Measurements from ENCODE around the gene PRKCI. TPM values are rescaled to one million over a fixed set of nuclear protein-coding genes. Genes with fewer than 3 reads are reported as not detected.
"Not testable (repeated sequence)": the region's sequence is repeated elsewhere in the genome, so short reads cannot be mapped to it uniquely, and the experiment has no call there.

Gene PRKCI
- total RNA-seq, 2 experiments from 2014 or later = 17.0 to 19.5 TPM

- Mint-ChIP-seq H3K4me3 (no peak overlapping the region), H3K27me3 (ENCODE audit: low read depth) (no peaks in the 10 kb centered on the region), H3K9me3 (ENCODE audit: insufficient read depth) (no peaks in the 10 kb centered on the region), H3K4me1 (ENCODE audit: low read depth) (no peaks in the 10 kb centered on the region), H3K27ac (no peak overlapping the region), H3K36me3 (ENCODE audit: low read depth) (no peaks in the 10 kb centered on the region)
- ChIA-PET CTCF (no interaction called here), POLR2A (no interaction called here)
- no peak for DNase-seq
- no peak for ATAC-seq
Measured at GRCh38 chr3:170330366-170330765, 108.1 kb downstream of the PRKCI start.

DNA sequence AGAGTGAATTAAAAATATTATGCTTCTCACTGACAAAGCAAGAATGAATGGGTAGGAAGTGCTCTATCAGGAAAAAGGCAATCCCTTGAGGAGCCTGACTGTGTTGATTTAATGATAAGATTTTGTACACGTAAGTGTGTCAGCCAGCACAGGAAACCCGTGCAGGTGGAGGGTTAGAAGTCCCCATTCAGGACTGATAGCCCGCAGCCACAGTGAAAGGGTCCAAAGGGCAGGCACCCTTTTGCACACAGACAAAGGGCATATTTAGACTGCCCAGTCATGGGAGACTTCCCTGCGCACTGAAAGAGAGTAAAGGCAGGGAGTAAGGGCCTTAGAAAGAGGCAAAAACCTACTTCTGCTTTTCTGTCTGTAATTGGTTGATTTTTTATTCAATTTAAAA lies 108.9 kb downstream of the PRKCI start:
- Mint-ChIP-seq H3K36me3 (ENCODE audit: low read depth) (no peaks in the 10 kb centered on the region), H3K4me3 (no peak overlapping the region), H3K9me3 (ENCODE audit: insufficient read depth) (no peaks in the 10 kb centered on the region), H3K27me3 (ENCODE audit: low read depth) (no peaks in the 10 kb centered on the region), H3K27ac (no peak overlapping the region), H3K4me1 (ENCODE audit: low read depth) (no peaks in the 10 kb centered on the region)
- ChIA-PET POLR2A (no interaction called here), CTCF (no interaction called here)
- DNase-seq = no peak
- ATAC-seq = no peak

DNA sequence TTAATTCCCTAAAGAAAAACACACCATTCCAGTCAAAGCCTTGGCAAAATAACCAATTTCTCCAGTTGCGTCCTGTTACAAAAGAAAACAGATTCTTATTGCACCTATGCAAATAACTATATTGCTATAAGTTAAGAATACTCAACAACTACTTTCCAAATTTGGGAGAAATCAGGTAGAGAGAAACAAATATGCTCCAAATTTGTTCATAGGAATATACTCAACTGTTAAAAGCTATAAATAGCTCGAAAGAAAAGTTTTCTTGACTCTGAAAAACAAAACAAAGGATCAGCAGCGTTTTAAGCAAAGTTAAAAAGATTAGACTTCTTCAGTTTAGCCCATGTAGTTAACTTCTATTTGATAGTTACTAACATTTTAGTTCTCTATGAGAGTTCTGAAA lies 115.2 kb downstream of the PRKCI start:
- Mint-ChIP-seq H3K4me1 (ENCODE audit: low read depth) (no peaks in the 10 kb centered on the region), H3K27ac (no peak overlapping the region), H3K4me3 (no peak overlapping the region), H3K9me3 (ENCODE audit: insufficient read depth) (peaks cover 8% of the 10 kb centered on the region), H3K27me3 (ENCODE audit: low read depth) (no peaks in the 10 kb centered on the region), H3K36me3 (ENCODE audit: low read depth) (peaks cover 3% of the 10 kb centered on the region)
- DNase-seq = no peak
- POLR2A ChIA-PET = no interaction called here
- ATAC-seq = no peak
- CTCF ChIA-PET = no interaction called here

- DNase-seq = no peak
- POLR2A ChIA-PET = no interaction called here
- no peak overlapping the region for H3K4me3 Mint-ChIP-seq
- no peak for ATAC-seq
- peaks cover 3% of the 10 kb centered on the region for H3K36me3 Mint-ChIP-seq (ENCODE audit: low read depth)
- no peaks in the 10 kb centered on the region for H3K27me3 Mint-ChIP-seq (ENCODE audit: low read depth)
- no peak overlapping the region for H3K27ac Mint-ChIP-seq
- H3K9me3 Mint-ChIP-seq (ENCODE audit: insufficient read depth) = peaks cover 8% of the 10 kb centered on the region
- CTCF ChIA-PET = no interaction called here
- no peaks in the 10 kb centered on the region for H3K4me1 Mint-ChIP-seq (ENCODE audit: low read depth)
Measured at GRCh38 chr3:170338690-170339340, 116.6 kb downstream of the PRKCI start.

DNA sequence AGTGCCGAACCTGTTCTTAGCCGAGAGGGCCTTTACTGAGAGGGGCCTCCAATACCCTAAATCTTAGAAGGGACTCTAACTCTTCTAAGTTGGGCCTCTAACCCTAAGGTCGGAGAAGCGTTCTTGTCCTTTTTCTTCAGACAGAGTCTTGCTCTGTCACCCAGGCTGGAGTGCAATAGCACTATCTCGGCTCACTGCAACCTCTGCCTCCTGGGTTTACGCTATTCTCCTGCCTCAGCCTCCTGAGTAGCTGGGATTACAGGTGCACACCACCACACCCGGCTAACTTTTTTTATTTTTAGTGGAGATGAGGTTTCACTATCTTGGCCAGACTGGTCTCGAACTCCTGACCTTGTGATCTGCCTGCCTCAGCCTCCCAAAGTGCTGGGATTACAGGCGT lies 120.0 kb downstream of the PRKCI start:
- POLR2A ChIA-PET; ATAC-seq; H3K4me1 Mint-ChIP-seq (ENCODE audit: low read depth); H3K9me3 Mint-ChIP-seq (ENCODE audit: insufficient read depth); H3K4me3 Mint-ChIP-seq; DNase-seq; H3K27ac Mint-ChIP-seq; H3K27me3 Mint-ChIP-seq (ENCODE audit: low read depth); H3K36me3 Mint-ChIP-seq (ENCODE audit: low read depth); CTCF ChIA-PET: not testable (repeated sequence)

- H3K36me3 Mint-ChIP-seq (ENCODE audit: low read depth); CTCF ChIA-PET: not testable (repeated sequence)
Measured at GRCh38 chr3:170343859-170344258, 121.6 kb downstream of the PRKCI start.

DNA sequence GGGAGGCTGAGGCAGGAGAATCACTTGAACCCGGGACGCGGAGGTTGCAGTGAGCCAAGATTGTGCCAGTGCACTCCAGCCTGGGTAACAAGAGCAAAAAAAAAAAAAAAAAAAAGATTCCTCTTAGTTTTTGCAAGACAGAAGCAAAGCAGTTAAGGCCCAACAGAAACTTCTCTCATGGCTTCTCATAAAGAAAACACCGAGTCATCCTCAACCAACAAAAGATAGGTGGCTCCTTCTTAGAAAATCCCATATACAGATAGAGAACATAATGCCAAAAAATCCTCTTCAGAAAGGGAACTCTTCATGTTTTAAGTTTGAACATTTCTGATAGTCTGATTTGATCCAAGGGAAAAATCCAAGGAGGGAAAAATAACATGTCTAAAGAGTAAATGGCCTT lies 122.7 kb downstream of the PRKCI start:
- H3K4me1 Mint-ChIP-seq (ENCODE audit: low read depth) = peaks cover 7% of the 10 kb centered on the region
- ChIA-PET POLR2A (no interaction called here), CTCF (interaction anchor here (0.7 kb wide), 1 partner anchor 17 kb away, joined by 4 read pairs; no protein-coding TSS in a partner anchor)
- H3K9me3 Mint-ChIP-seq (ENCODE audit: insufficient read depth) = no peaks in the 10 kb centered on the region
- ATAC-seq = no peak
- H3K4me3 Mint-ChIP-seq = no peak overlapping the region
- DNase-seq = no peak
- H3K27ac Mint-ChIP-seq = no peak overlapping the region
- H3K27me3 Mint-ChIP-seq (ENCODE audit: low read depth) = peaks cover 2% of the 10 kb centered on the region
- no peaks in the 10 kb centered on the region for H3K36me3 Mint-ChIP-seq (ENCODE audit: low read depth)

More at GRCh38 chr3:170343859-170344258, 121.6 kb downstream of the PRKCI start:
- H3K27ac Mint-ChIP-seq; ATAC-seq; POLR2A ChIA-PET; H3K27me3 Mint-ChIP-seq (ENCODE audit: low read depth); DNase-seq; H3K4me3 Mint-ChIP-seq; H3K4me1 Mint-ChIP-seq (ENCODE audit: low read depth); H3K9me3 Mint-ChIP-seq (ENCODE audit: insufficient read depth): not testable (repeated sequence)

- Mint-ChIP-seq H3K4me1 (ENCODE audit: low read depth) (peaks cover 8% of the 10 kb centered on the region), H3K9me3 (ENCODE audit: insufficient read depth) (no peaks in the 10 kb centered on the region), H3K27ac (no peak overlapping the region), H3K4me3 (no peak overlapping the region), H3K36me3 (ENCODE audit: low read depth) (no peaks in the 10 kb centered on the region), H3K27me3 (ENCODE audit: low read depth) (peaks cover 3% of the 10 kb centered on the region)
- ChIA-PET CTCF (no interaction called here), POLR2A (no interaction called here)
- DNase-seq = no peak
- ATAC-seq = no peak
Measured at GRCh38 chr3:170346481-170347392, 124.5 kb downstream of the PRKCI start.

GRCh38 chr3:170350515-170351413 lies 128.5 kb downstream of the PRKCI start:
- no peak for ATAC-seq
- ChIA-PET CTCF (no interaction called here), POLR2A (no interaction called here)
- no peak overlapping the region for H3K4me3 Mint-ChIP-seq
- no peak overlapping the region for H3K27ac Mint-ChIP-seq
- H3K4me1 Mint-ChIP-seq (ENCODE audit: low read depth) = peaks cover 7% of the 10 kb centered on the region
- DNase-seq = no peak
- H3K36me3 Mint-ChIP-seq (ENCODE audit: low read depth) = no peaks in the 10 kb centered on the region
- no peaks in the 10 kb centered on the region for H3K9me3 Mint-ChIP-seq (ENCODE audit: insufficient read depth)
- peaks cover 16% of the 10 kb centered on the region for H3K27me3 Mint-ChIP-seq (ENCODE audit: low read depth)

DNA sequence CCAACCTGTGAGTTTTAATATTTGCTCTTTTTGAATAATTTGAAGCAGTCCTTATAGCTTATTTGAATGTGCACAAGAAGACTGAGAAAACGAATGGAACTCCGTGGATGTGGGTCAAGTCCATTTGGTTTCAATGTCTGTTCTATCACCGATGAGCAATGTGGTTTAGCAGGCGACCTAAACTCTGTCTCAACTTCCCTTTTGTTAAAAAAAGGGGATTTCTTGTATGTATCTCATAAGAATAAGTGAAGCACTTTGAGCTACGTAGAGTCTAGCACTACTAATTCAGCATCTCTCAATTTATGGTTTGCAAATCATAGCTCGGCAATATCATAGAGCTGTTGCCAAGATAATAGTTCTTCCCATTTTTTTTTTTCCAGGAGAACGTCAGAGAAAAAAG lies 130.7 kb downstream of the PRKCI start:
- peaks cover 1% of the 10 kb centered on the region for H3K36me3 Mint-ChIP-seq (ENCODE audit: low read depth)
- DNase-seq = no peak
- ATAC-seq = no peak
- POLR2A ChIA-PET = no interaction called here
- CTCF ChIA-PET = interaction anchor here (0.8 to 1.6 kb wide), 2 partner anchors 29 to 61 kb away, joined by 3 to 8 read pairs; no protein-coding TSS in a partner anchor
- no peaks in the 10 kb centered on the region for H3K9me3 Mint-ChIP-seq (ENCODE audit: insufficient read depth)
- peaks cover 14% of the 10 kb centered on the region for H3K4me1 Mint-ChIP-seq (ENCODE audit: low read depth)
- no peak overlapping the region for H3K4me3 Mint-ChIP-seq
- H3K27ac Mint-ChIP-seq = no peak overlapping the region
- H3K27me3 Mint-ChIP-seq (ENCODE audit: low read depth) = peaks cover 17% of the 10 kb centered on the region

DNA sequence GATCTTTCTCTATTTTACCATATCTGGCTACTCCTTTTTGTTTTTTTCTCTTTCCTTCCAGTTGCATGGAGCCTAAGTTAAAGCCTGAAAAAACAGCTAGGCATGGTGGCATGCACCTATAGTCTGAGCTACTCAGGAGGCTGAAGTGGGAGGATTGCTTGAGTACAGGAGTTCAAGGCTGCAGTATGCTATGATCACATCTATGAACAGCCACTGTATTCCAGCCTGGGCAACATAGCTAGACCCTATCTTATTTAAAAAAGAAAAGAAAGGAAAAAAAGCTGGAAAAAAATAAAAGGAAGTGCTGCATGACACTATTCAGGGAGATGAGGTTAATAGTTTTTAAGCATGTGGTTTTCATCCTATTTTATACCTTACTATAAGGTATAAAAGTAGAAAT lies 131.3 kb downstream of the PRKCI start:
- no peak overlapping the region for H3K4me3 Mint-ChIP-seq
- peaks cover 1% of the 10 kb centered on the region for H3K36me3 Mint-ChIP-seq (ENCODE audit: low read depth)
- H3K9me3 Mint-ChIP-seq (ENCODE audit: insufficient read depth) = no peaks in the 10 kb centered on the region
- H3K27ac Mint-ChIP-seq = no peak overlapping the region
- ChIA-PET POLR2A (no interaction called here), CTCF (interaction anchor here (0.8 to 1.6 kb wide), 2 partner anchors 29 to 60 kb away, joined by 3 to 8 read pairs; no protein-coding TSS in a partner anchor)
- peaks cover 17% of the 10 kb centered on the region for H3K27me3 Mint-ChIP-seq (ENCODE audit: low read depth)
- H3K4me1 Mint-ChIP-seq (ENCODE audit: low read depth) = peaks cover 17% of the 10 kb centered on the region
- DNase-seq = no peak
- ATAC-seq = no peak

DNA sequence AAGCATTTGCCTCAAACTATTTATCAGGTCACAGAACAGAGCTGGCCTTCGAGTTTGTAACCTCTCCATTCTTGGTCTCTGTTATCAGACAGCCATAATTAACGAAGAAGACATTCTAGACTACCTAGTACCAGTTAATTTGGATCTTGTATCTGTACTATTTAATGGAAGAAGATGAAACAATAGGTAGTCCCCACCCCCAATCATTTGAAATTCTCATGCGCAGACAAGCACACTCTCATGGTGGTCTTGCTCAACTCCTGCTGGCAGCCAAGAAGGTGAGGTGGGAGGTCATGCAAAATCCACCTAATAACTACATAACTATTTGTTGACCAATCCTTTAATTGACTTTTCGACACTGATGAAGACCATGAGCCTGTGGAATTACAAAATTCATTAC lies 132.5 kb downstream of the PRKCI start:
- Mint-ChIP-seq H3K27me3 (ENCODE audit: low read depth) (peaks cover 17% of the 10 kb centered on the region), H3K4me1 (ENCODE audit: low read depth) (peaks cover 26% of the 10 kb centered on the region), H3K36me3 (ENCODE audit: low read depth) (peaks cover 4% of the 10 kb centered on the region), H3K4me3 (no peak overlapping the region), H3K27ac (no peak overlapping the region), H3K9me3 (ENCODE audit: insufficient read depth) (no peaks in the 10 kb centered on the region)
- ChIA-PET POLR2A (no interaction called here), CTCF (no interaction called here)
- no peak for DNase-seq
- no peak for ATAC-seq
